GM12801 (cell line): Measurements from ENCODE around the gene SLC24A3.

Source experiments
- TF ChIP-seq, protein P1 (sequence below): IDR thresholded peaks from one replicate; pipeline ENCODE4 v1.5.1; 2011; ENCODE audit warnings: control low read depth; ENCODE audit not compliant: insufficient read length; ENCODE audit errors: extremely low read depth

SLC24A3 gene

DNA sequence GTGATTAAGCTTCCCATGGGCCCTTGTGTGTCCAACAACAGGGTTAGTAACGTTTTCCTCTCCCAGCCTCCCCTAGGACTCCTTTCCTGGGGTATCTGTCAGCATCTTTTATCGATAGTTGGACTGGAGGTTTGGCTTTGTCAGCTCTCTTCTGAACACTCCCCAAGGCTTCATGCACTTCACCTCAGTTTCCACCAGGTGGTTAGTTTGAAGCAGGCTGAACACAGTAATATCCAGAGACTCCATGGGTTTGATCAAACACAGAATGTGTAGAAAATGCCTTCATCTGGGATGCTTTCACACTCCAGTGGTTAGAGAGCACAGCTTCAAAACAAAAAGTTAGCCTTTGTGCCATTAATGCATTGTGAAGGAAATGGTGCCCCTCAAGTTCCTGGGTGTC is 139.1 kb downstream of the SLC24A3 start:
- TF ChIP-seq, protein P1, sequence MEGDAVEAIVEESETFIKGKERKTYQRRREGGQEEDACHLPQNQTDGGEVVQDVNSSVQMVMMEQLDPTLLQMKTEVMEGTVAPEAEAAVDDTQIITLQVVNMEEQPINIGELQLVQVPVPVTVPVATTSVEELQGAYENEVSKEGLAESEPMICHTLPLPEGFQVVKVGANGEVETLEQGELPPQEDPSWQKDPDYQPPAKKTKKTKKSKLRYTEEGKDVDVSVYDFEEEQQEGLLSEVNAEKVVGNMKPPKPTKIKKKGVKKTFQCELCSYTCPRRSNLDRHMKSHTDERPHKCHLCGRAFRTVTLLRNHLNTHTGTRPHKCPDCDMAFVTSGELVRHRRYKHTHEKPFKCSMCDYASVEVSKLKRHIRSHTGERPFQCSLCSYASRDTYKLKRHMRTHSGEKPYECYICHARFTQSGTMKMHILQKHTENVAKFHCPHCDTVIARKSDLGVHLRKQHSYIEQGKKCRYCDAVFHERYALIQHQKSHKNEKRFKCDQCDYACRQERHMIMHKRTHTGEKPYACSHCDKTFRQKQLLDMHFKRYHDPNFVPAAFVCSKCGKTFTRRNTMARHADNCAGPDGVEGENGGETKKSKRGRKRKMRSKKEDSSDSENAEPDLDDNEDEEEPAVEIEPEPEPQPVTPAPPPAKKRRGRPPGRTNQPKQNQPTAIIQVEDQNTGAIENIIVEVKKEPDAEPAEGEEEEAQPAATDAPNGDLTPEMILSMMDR, result no peak

GRCh38 chr20:19354950-19355349 is 142.5 kb downstream of the SLC24A3 start:
- TF ChIP-seq, protein P1, result no peak

DNA sequence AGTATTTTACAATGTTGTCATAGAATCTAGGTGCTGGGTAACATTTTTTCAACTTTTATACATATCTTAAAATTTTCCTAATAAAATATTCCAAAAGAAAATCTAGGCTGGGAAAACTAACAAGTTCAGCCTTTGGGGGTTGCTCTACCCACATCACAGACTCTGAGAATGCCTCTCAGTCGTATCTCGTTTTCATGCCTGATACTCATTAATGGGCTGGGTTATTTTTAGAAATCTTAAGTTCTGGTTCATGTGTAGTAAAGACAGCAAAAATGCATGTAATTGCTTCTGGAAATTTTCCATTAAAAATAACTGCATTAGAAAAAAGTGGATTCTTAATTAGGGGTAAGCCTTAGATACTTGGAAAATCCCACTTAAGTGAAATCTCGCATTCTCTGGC is 149.3 kb downstream of the SLC24A3 start:
- TF ChIP-seq, protein P1, result no peak

GRCh38 chr20:19363476-19363875 is 151.0 kb downstream of the SLC24A3 start:
- TF ChIP-seq, protein P1, result no peak

DNA sequence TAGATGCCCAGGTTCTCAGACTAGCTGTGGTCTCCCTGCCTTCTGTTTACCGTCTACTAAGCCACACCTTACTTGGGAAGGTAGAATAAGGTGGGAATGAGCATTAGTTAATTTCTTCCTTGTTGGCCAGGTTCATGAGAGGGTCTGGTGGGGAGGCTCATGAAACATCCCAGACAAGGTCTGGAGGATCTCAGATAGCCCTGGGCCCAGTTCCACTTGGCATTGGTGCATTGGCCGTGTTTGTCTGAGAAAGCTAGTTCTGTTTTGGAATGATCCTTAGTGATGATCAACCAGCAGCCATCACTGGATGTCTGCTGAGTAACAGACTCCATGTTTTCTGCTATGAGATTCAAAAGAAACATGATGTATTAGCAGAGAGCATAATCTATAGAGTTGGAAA is 155.1 kb downstream of the SLC24A3 start:
- TF ChIP-seq, protein P1, result no peak

- TF ChIP-seq, protein P1, result no peak
Measured at GRCh38 chr20:19368351-19368750, 155.9 kb downstream of the SLC24A3 start.

DNA sequence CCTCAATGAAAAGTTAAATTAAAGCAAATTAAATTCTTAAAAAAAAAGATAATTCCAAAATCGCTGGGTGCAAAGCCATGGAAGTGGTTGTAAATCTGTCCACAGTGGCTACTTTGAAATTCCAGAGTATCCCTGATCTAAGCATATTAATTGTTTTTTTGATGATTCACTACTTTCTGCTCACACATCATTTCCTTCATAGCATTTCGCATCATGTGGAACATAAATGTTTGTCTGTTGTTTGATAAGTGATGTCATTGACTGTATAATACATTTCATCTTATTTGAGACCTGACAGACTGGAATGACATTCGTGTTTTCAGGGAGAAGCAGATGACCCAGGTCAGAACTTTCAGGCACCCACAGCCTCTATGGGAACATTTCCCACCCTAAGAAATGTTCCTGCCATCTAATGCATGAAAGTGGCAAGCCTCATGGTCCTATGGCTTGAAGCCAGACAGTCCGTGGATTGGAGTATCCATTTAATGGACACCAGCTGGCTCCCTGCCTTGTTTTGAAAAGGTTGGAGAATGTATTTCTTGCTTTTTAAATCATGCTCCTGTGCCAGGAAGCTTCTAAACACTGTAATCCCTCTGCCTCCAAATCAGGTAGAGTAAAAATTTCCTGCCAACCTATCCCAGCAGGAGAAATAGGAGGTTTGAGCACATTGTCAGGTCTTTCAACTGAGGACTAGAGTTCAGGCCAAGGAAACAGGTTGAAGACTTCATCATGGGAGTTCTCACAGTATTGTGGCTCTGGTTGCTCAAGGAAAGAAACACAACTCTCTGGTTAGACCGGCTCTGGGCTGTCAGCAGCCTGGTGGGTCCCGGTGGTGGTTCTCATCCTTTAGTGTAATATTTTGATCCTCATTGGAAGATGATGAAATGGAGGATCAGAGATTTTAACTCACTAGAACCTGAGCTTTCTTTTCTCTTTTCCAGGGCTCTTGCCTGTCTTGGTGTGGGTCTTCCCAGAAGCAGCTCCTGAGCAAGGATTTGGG is 157.9 kb downstream of the SLC24A3 start:
- TF ChIP-seq, protein P1, result no peak
